HTR-8/SVneo (cell line): ENCODE results near the gene CD82.
A peak's percentile ranks its signal among the peaks of the same experiment; 100 is the strongest.

Experiments
- DNase-seq: peaks from one replicate; pipeline ENCODE4 v3.0.0; 2011; ENCODE audit warnings: low spot score, mixed read lengths; ENCODE audit not compliant: insufficient read length
- FAIRE-seq: peaks from 2 replicates; lab custom pipeline; 2011; peaks lifted over from hg19 to GRCh38; lab: Jason Lieb, UNC

The CD82 gene

GRCh38 chr11:44565211-44565952, at the start of gene CD82:
Gene CD82 (plus strand): TSS chr11:44565663. CDS start chr11:44594663, 29,000 bp downstream.
- peak; percentile 92 for FAIRE-seq
- peak; percentile 93 for DNase-seq

GRCh38 chr11:44516688-44517507, 48.6 kb upstream of the CD82 start:
- DNase-seq, result no peak

GRCh38 chr11:44517541-44517940, 47.9 kb upstream of the CD82 start:
- DNase-seq, result no peak

More at GRCh38 chr11:44516688-44517507, 48.6 kb upstream of the CD82 start:
- no peak for FAIRE-seq

GRCh38 chr11:44518968-44519550, 46.4 kb upstream of the CD82 start:
- DNase-seq (no peak), FAIRE-seq (no peak)

More at GRCh38 chr11:44517541-44517940, 47.9 kb upstream of the CD82 start:
- no peak for FAIRE-seq

GRCh38 chr11:44519989-44520737, 45.3 kb upstream of the CD82 start:
- no peak for FAIRE-seq
- DNase-seq, result no peak

GRCh38 chr11:44521148-44521547, 44.3 kb upstream of the CD82 start:
- FAIRE-seq, result no peak
- no peak for DNase-seq

- no peak for DNase-seq
- FAIRE-seq, result no peak
These were observed 43.2 kb upstream of the CD82 start for GRCh38 chr11:44522294-44522693.

- no peak for DNase-seq
- no peak for FAIRE-seq
These were observed 41.1 kb upstream of the CD82 start for GRCh38 chr11:44524346-44524745.

- DNase-seq, result no peak
- FAIRE-seq, result no peak
These were observed 40.7 kb upstream of the CD82 start for GRCh38 chr11:44524751-44525201.

- DNase-seq (no peak), FAIRE-seq (no peak)
These were observed 39.8 kb upstream of the CD82 start for GRCh38 chr11:44525473-44526252.

- DNase-seq (no peak), FAIRE-seq (no peak)
These were observed 39.0 kb upstream of the CD82 start for GRCh38 chr11:44526438-44526837.

GRCh38 chr11:44527476-44527875, 38.0 kb upstream of the CD82 start:
- no peak for FAIRE-seq
- DNase-seq, result no peak

- FAIRE-seq (no peak), DNase-seq (peak; percentile 25)
These were observed 37.4 kb upstream of the CD82 start for GRCh38 chr11:44528103-44528502.

GRCh38 chr11:44528581-44528980, 36.9 kb upstream of the CD82 start:
- DNase-seq (no peak), FAIRE-seq (no peak)

GRCh38 chr11:44529895-44530412, 35.5 kb upstream of the CD82 start:
- FAIRE-seq (no peak), DNase-seq (no peak)

GRCh38 chr11:44530413-44531115, 34.9 kb upstream of the CD82 start:
- FAIRE-seq (no peak), DNase-seq (no peak)

- DNase-seq, result no peak
- no peak for FAIRE-seq
These were observed 34.4 kb upstream of the CD82 start for GRCh38 chr11:44531116-44531504.

GRCh38 chr11:44531636-44532035, 33.8 kb upstream of the CD82 start:
- FAIRE-seq, result no peak
- DNase-seq, result no peak

GRCh38 chr11:44532809-44533208, 32.7 kb upstream of the CD82 start:
- FAIRE-seq (no peak), DNase-seq (no peak)
